Lower leg skin (tissue), 3 donors: ENCODE measurements around the gene NUDT16L1.

Experiments
- CTCF ChIP-seq, 3 donors: fragments of 450-650 bp; IDR thresholded peaks; one replicate each; pipeline ENCODE4 v1.5.1; 2016; ENCODE audit warnings: antibody characterized with exemption in 3 of 3, mild to moderate bottlenecking in 3 of 3, moderate library complexity in 2 of 3
- POLR2A ChIP-seq, 2 donors: fragments of 450-650 bp; IDR thresholded peaks; one replicate each; pipeline ENCODE4 v1.6.1; 2016 to 2017; ENCODE audit warnings: antibody characterized with exemption in 2 of 2, mild to moderate bottlenecking in 1 of 2, moderate library complexity in 1 of 2

DNA sequence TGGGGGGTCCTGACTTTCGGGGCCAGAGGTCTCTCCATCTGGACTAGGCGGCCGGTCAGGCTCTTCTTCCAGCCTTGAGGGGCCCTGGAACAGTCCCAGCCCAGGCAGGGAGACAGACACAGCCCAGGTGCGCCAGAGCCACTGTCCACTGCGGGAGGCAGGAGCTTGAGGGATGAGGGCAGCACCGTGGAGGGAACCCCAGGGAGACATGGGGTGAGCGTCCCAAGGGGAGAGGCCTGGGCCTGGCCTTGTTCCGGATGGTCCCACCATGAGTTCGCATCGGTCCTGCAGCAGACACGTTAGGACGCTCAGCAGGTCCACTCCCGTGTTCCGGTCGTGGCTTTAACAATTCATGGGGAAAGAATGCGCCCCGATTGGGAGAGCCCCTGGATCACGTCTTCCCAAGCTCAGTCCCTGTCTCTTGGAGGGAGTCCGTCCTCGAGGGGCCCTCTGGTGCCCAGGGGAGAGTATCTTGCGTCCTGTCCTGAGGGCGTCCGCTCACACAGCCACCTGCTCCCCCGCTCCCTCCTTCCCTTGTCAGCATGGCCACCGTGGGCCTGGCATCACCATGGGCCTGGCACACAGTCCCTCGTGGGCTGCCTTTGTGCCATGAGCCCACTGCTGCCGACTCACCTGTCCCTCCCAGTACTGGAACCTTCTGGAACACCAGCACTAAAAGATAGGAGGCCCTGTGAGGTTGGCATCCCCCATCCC is 6.7 kb upstream of the NUDT16L1 start:
- TF ChIP-seq POLR2A (IDR thresholded peaks at IDR 0.05): no peak
- no peak for TF ChIP-seq CTCF (IDR thresholded peaks at IDR 0.05)
